ENCODE results near the gene GRIK2.

Gene GRIK2

GRCh38 chr6:101706576-101706975, 313.1 kb downstream of the GRIK2 start:
- DNase-seq = no peak

- no peak for DNase-seq
Observed at GRCh38 chr6:101711518-101711917, 318.0 kb downstream of the GRIK2 start.

GRCh38 chr6:101716387-101716786, 322.9 kb downstream of the GRIK2 start:
- no peak for DNase-seq

GRCh38 chr6:101716810-101717209, 323.3 kb downstream of the GRIK2 start:
- no peak for DNase-seq

GRCh38 chr6:101719521-101719920, 326.0 kb downstream of the GRIK2 start:
- no peak for DNase-seq

GRCh38 chr6:101722471-101722870, 329.0 kb downstream of the GRIK2 start:
- no peak for DNase-seq

- DNase-seq = no peak
Observed at GRCh38 chr6:101722991-101723579, 329.6 kb downstream of the GRIK2 start.

- no peak for DNase-seq
Observed at GRCh38 chr6:101728388-101728787, 334.9 kb downstream of the GRIK2 start.

- no peak for DNase-seq
Observed at GRCh38 chr6:101728956-101729355, 335.4 kb downstream of the GRIK2 start.

GRCh38 chr6:101730954-101731353, 337.4 kb downstream of the GRIK2 start:
- DNase-seq = no peak

GRCh38 chr6:101733899-101734298, 340.4 kb downstream of the GRIK2 start:
- no peak for DNase-seq

GRCh38 chr6:101738481-101738880, 345.0 kb downstream of the GRIK2 start:
- DNase-seq = no peak

- DNase-seq = no peak
Observed at GRCh38 chr6:101740631-101741030, 347.1 kb downstream of the GRIK2 start.

- no peak for DNase-seq
Observed at GRCh38 chr6:101741474-101742171, 348.1 kb downstream of the GRIK2 start.

GRCh38 chr6:101747160-101747559, 353.7 kb downstream of the GRIK2 start:
- no peak for DNase-seq

- no peak for DNase-seq
Observed at GRCh38 chr6:101747716-101748115, 354.2 kb downstream of the GRIK2 start.

GRCh38 chr6:101755931-101756330, 362.4 kb downstream of the GRIK2 start:
- no peak for DNase-seq

GRCh38 chr6:101758368-101758767, 364.9 kb downstream of the GRIK2 start:
- DNase-seq = no peak

GRCh38 chr6:101760843-101761621, 367.5 kb downstream of the GRIK2 start:
- no peak for DNase-seq

- no peak for DNase-seq
Observed at GRCh38 chr6:101762851-101763250, 369.3 kb downstream of the GRIK2 start.

GRCh38 chr6:101765281-101765680, 371.8 kb downstream of the GRIK2 start:
- no peak for DNase-seq

GRCh38 chr6:101770116-101770515, 376.6 kb downstream of the GRIK2 start:
- DNase-seq = no peak
